AG04450 (cell line): ENCODE results near the gene OXLD1. TPM values are rescaled to one million over a fixed set of nuclear protein-coding genes. Genes with fewer than 3 reads are reported as not detected.

Experiments
- CTCF ChIA-PET: fragments of 300-600, 350-600 bp; formaldehyde crosslinking; extraction: SDS; loops from one replicate; lab custom pipeline; 2022; ENCODE audit warnings: antibody characterized with exemption, inconsistent platforms; lab: Charles Lee
- POLR2A ChIA-PET: fragments of 350-600 bp; formaldehyde crosslinking; extraction: SDS; loops from one replicate; lab custom pipeline; 2021; ENCODE audit warnings: antibody characterized with exemption, inconsistent platforms; lab: Yijun Ruan, JAX
- DNase-seq: peaks from one replicate; pipeline ENCODE4 v3.0.0-alpha.2; 2011; ENCODE audit warnings: low read depth, low spot score
- H3K27ac ChIP-seq: one replicate; pipeline ENCODE4 v1.5.1; 2012; ENCODE audit warnings: low read depth, low read length, control low read depth
- H3K27me3 ChIP-seq: one replicate; pipeline ENCODE4 v1.6.0; 2012; ENCODE audit warnings: low read length; ENCODE audit not compliant: control insufficient read depth, insufficient read depth
- H3K4me3 ChIP-seq: 2 replicates; pipeline ENCODE4 v1.5.1; 2011; ENCODE audit warnings: mild to moderate bottlenecking, low read depth, low read length, control low read depth
- H3K9me3 ChIP-seq: 2 replicates; pipeline ENCODE4 v1.5.1; 2012; ENCODE audit warnings: low read length; ENCODE audit not compliant: control insufficient read depth, insufficient read depth
- polyA plus RNA-seq: library from polyadenylated mRNA; depleted of rRNA; stranded (reverse); fragments of >200 nt; gene quantifications from 2 replicates; pipeline ENCODE4 v1.2.3, GENCODE V29; 2011
- TF ChIP-seq, protein P1 (sequence below): IDR thresholded peaks from 2 replicates; pipeline ENCODE4 v1.5.1; 2011; ENCODE audit warnings: low read depth, low read length, control low read depth, inconsistent platforms

OXLD1 gene
- polyA plus RNA-seq, 1 experiment, result 13.4 TPM

DNA sequence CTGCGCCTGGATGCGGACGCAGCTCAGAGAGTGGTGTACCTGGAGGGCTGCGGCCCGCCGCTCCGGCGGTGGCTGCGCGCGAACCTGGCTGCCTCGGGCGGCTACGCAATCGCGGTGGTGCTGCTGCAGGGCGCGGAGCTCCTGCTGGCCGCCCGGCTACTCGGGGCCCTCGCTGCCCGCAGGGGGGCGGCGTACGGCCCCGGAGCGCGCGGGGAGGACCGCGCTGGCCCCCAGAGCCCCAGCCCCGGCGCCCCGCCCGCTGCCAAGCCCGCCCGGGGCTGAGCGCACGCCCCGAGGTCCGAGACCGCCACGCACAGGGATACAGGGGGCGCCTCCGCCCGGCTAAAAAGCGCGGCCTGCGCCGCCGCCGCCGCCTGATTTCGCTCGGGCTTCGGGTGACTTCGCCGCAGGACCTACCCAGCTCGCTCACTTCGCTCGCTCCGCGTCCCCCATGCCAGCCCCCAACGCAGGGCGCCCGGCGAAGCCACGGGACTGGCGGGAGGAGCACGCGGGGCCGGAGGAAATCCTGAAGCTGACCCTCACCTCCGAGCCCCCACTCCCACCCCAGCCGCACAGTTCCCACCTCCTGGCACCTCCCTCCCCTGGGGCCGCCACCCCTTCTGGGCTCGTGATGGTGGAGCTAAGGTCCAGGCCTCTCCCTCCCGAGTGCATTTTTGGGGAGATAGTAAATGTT, 18.2 kb downstream of the OXLD1 start:
- H3K27me3 ChIP-seq, result peaks cover 10% of the 10 kb centered on the region
- H3K27ac ChIP-seq, result no peak overlapping the region
- ChIA-PET CTCF (no interaction called here), POLR2A (interaction anchor here (0.6 kb wide), 1 partner anchor 19 kb away, joined by 3 read pairs; the partner anchor contains the start of genes CCDC137 and OXLD1)
- H3K9me3 ChIP-seq, result peaks cover 12% of the 10 kb centered on the region
- DNase-seq, result no peak
- no peak overlapping the region for H3K4me3 ChIP-seq
- TF ChIP-seq, protein P1, sequence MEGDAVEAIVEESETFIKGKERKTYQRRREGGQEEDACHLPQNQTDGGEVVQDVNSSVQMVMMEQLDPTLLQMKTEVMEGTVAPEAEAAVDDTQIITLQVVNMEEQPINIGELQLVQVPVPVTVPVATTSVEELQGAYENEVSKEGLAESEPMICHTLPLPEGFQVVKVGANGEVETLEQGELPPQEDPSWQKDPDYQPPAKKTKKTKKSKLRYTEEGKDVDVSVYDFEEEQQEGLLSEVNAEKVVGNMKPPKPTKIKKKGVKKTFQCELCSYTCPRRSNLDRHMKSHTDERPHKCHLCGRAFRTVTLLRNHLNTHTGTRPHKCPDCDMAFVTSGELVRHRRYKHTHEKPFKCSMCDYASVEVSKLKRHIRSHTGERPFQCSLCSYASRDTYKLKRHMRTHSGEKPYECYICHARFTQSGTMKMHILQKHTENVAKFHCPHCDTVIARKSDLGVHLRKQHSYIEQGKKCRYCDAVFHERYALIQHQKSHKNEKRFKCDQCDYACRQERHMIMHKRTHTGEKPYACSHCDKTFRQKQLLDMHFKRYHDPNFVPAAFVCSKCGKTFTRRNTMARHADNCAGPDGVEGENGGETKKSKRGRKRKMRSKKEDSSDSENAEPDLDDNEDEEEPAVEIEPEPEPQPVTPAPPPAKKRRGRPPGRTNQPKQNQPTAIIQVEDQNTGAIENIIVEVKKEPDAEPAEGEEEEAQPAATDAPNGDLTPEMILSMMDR, result no peak

DNA sequence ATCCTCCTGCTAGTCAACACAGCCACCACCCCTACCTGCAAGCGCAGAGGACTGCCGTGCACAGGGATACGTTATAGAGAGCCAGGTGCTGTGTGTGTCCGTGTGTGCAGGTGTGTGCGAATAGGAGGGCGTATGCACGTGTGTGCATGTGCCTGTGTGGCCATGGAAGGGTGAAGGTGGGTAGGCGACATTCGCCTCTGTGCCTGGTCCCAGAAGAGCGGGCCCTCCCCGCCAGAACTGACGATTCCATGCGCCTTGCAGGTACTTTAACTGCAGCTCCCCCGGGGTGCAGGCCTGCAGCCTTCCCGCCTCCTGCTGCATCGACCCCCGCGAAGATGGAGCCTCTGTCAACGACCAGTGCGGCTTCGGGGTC, 18.8 kb downstream of the OXLD1 start:
- TF ChIP-seq, protein P1, result no peak
- Histone ChIP-seq H3K9me3 (peaks cover 12% of the 10 kb centered on the region), H3K27ac (no peak overlapping the region), H3K27me3 (peaks cover 10% of the 10 kb centered on the region), H3K4me3 (no peak overlapping the region)
- no peak for DNase-seq
- CTCF ChIA-PET, result no interaction called here
- POLR2A ChIA-PET, result no interaction called here

DNA sequence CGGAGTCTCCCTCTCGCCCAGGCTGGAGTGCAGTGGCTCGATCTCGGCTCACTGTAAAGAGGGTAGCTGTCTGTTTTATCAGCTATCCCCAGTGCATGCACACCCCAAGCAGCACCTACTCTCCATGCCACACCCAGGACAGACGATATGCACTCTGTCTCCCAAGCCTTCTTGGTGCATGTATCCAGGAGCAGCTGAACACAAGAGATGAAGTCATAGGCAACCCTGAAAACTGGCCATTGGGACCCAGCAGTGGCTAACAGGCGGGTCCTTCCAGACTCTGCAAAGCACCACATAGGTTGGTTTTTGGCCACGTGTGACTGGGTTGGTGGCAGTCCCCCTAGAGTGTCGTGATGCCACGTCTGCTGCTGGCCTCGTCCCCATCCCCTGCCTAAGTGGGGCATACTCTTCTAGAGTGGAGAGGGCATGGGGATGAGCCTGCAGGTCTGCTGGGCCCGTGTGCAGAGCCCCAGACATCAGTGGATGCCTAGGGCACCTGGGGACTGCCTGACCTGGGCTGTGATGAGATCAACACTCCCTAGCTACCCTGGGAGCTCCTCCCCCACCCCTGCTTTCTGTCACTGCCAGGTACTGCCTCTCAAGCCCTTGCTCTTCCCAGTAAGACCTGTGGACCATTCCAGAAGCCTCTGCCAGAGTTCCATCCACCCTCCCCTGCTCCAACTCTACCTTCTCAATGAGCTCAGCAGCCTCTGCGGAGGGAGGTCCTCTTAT, 19.4 kb downstream of the OXLD1 start:
- Histone ChIP-seq H3K27ac (no peak overlapping the region), H3K9me3 (peaks cover 12% of the 10 kb centered on the region), H3K4me3 (no peak overlapping the region), H3K27me3 (peaks cover 10% of the 10 kb centered on the region)
- ChIA-PET CTCF (no interaction called here), POLR2A (no interaction called here)
- DNase-seq, result no peak
- TF ChIP-seq, protein P1, result no peak

DNA sequence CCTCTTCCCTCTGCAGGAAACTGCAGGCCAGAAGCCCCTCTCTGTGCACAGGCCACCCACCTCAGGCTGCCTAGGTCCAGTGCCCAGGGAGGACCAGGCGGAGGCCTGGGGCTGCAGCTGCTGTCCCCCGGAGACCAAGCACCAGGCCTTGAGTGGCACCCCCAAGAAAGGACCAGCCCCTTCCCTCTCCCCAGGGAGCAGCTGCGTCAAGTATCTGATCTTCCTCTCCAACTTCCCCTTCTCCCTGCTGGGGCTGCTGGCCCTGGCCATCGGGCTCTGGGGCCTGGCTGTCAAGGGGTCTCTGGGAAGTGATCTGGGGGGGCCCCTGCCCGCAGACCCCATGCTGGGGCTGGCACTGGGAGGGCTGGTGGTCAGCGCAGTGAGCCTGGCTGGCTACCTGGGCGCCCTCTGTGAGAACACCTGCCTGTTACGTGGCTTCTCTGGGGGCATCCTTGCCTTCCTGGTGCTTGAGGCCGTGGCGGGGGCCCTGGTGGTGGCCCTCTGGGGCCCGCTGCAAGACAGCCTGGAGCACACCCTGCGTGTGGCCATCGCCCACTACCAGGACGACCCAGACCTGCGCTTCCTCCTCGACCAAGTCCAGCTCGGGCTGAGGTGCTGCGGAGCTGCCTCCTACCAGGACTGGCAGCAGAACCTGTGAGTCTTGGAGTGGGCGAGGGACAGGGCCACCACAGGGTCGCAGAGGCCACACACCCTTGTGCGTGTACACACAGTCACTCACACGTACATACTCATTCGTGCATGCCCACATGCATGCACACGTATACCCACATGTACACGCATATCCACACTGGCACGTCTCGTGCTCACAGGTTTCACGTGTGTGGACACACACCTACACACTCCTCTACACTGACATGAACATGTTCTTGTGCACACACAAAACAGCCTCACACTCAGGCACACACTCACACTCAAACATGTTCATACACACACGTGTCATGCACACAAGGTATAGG, 21.1 kb downstream of the OXLD1 start:
- H3K9me3 ChIP-seq, result peaks cover 12% of the 10 kb centered on the region
- TF ChIP-seq, protein P1, result no peak
- H3K27me3 ChIP-seq, result peaks cover 10% of the 10 kb centered on the region
- POLR2A ChIA-PET, result no interaction called here
- H3K4me3 ChIP-seq, result no peak overlapping the region
- CTCF ChIA-PET, result no interaction called here
- H3K27ac ChIP-seq, result no peak overlapping the region
- DNase-seq, result no peak
